Mucosa of stomach (tissue), 1 donor: ENCODE results near the gene RBBP9.

Source experiments
- H3K27me3 ChIP-seq: one replicate; pipeline ENCODE4 v1.7.0; 2013; ENCODE audit warnings: mild to moderate bottlenecking, low read length; ENCODE audit not compliant: control insufficient read depth, insufficient read depth
- H3K36me3 ChIP-seq: one replicate; pipeline ENCODE4 v1.7.0; 2013; ENCODE audit warnings: low read length; ENCODE audit not compliant: control insufficient read depth, insufficient read depth
- H3K4me1 ChIP-seq: one replicate; pipeline ENCODE4 v1.7.0; 2013; ENCODE audit warnings: mild to moderate bottlenecking, low read length; ENCODE audit not compliant: control insufficient read depth, insufficient read depth
- H3K4me3 ChIP-seq: one replicate; pipeline ENCODE4 v1.7.0; 2013; ENCODE audit warnings: low read length
- H3K9ac ChIP-seq: one replicate; pipeline ENCODE4 v1.7.0; 2013; ENCODE audit warnings: mild to moderate bottlenecking, low read length, moderate library complexity
- H3K9me3 ChIP-seq: one replicate; pipeline ENCODE4 v1.7.0; 2013; ENCODE audit warnings: mild to moderate bottlenecking, low read length, moderate library complexity; ENCODE audit not compliant: control insufficient read depth
- donor health status: Pancreatic carcinoma.

RBBP9 gene

GRCh38 chr20:18436847-18437246, 60.2 kb downstream of the RBBP9 start:
- H3K4me3 ChIP-seq: no peak overlapping the region
- H3K27me3 ChIP-seq: no peaks in the 10 kb centered on the region
- H3K4me1 ChIP-seq: no peaks in the 10 kb centered on the region
- no peak overlapping the region for H3K9ac ChIP-seq
- H3K9me3 ChIP-seq: no peaks in the 10 kb centered on the region
- no peaks in the 10 kb centered on the region for H3K36me3 ChIP-seq
